HepG2 (cell line): ENCODE results near the gene SMOC1. TPM values are rescaled to one million over a fixed set of nuclear protein-coding genes. Genes with fewer than 3 reads are reported as not detected.

ENCODE experiments used
- ATAC-seq: fragments of 200-7000 bp; cut with Tn5 transposase; 3 replicates; pipeline ENCODE4 v1.9.1; 2020; ENCODE audit warnings: mild to moderate bottlenecking, moderate library complexity
- BruUV-seq: library from RNA; stranded (reverse); fragments of 400-500 nt; replicated peaks from 2 replicates; lab custom pipeline; 2021; lab: Mats Ljungman, UMichigan
- CTCF ChIA-PET: fragments of 300-600 bp; formaldehyde crosslinking; extraction: SDS; loops from one replicate; lab custom pipeline; 2021; ENCODE audit warnings: low total read pairs, inconsistent platforms, low intra/inter-chr PET ratio; lab: Yijun Ruan, JAX
- POLR2A ChIA-PET: fragments of 350-600 bp; sonication (Branson Sonifier 250); formaldehyde crosslinking; loops from one replicate; lab custom pipeline; 2020; ENCODE audit warnings: antibody characterized with exemption, inconsistent platforms; lab: Yijun Ruan, JAX
- DNase-seq: peaks from one replicate; pipeline ENCODE4 v3.0.0-alpha.2; 2015; ENCODE audit warnings: low spot score
- FAIRE-seq: peaks from 3 replicates; lab custom pipeline; 2011; peaks lifted over from hg19 to GRCh38; lab: Jason Lieb, UNC
- H2AFZ ChIP-seq: one replicate; pipeline ENCODE4 v1.6.1; 2011; ENCODE audit warnings: low read length, inconsistent platforms
- H3K27ac ChIP-seq: fragments of 300-600 bp; 3 replicates; pipeline ENCODE4 v1.8.0; 2011; ENCODE audit warnings: mixed run types, mild to moderate bottlenecking, mixed read lengths, low read length, inconsistent platforms; ENCODE audit not compliant: insufficient read depth; ENCODE audit errors: extremely low read length
- H3K27me3 ChIP-seq, 2 experiments: fragments of 200-600 bp in 1 of 2; 2 replicates in 1 of 2; 3 replicates in 1 of 2; pipeline versions ENCODE4 v1.6.0 to v1.8.0; 2011; ENCODE audit warnings: low read length in 2 of 2, mild to moderate bottlenecking in 2 of 2, moderate library complexity in 2 of 2, inconsistent platforms in 1 of 2; ENCODE audit not compliant: insufficient read depth in 2 of 2, control insufficient read depth in 1 of 2
- H3K36me3 ChIP-seq, 2 experiments: fragments of 200-600 bp in 1 of 2; replicated peaks in 1 of 2; 2 replicates in 1 of 2; 3 replicates in 1 of 2; pipeline versions ENCODE4 v1.5.1 to v1.8.0; 2011; ENCODE audit warnings: low read length in 2 of 2, inconsistent platforms in 1 of 2; ENCODE audit not compliant: insufficient read depth in 2 of 2, control insufficient read depth in 1 of 2
- H3K4me1 ChIP-seq: 2 replicates; pipeline ENCODE4 v1.5.1; 2012; ENCODE audit warnings: low read length, inconsistent platforms; ENCODE audit not compliant: insufficient read depth
- H3K4me2 ChIP-seq: 2 replicates; pipeline ENCODE4 v1.6.0; 2011; ENCODE audit warnings: low read depth, low read length, inconsistent platforms
- H3K4me3 ChIP-seq, 3 experiments: fragments of 200-600 bp in 1 of 3; sonication (generic), shearing (Covaris generic) in 1 of 3; replicated peaks in 1 of 3; 2 replicates each; pipeline ENCODE4 v1.5.1; 2011 to 2016; ENCODE audit warnings: low read length in 3 of 3, inconsistent platforms in 2 of 3, low read depth in 2 of 3, mild to moderate bottlenecking in 2 of 3, control low read depth in 1 of 3, mixed read lengths in 1 of 3; ENCODE audit not compliant: insufficient read depth in 1 of 3
- H3K79me2 ChIP-seq: one replicate; pipeline ENCODE4 v1.6.1; 2011; ENCODE audit warnings: low read length, inconsistent platforms; ENCODE audit not compliant: insufficient read depth
- H3K9ac ChIP-seq: 2 replicates; pipeline ENCODE4 v1.6.0; 2011; ENCODE audit warnings: mild to moderate bottlenecking, low read depth, low read length, inconsistent platforms; ENCODE audit not compliant: insufficient read depth
- H3K9me3 ChIP-seq: 2 replicates; pipeline ENCODE4 v1.5.1; 2012; ENCODE audit warnings: mild to moderate bottlenecking, low read length
- H4K20me1 ChIP-seq: 2 replicates; pipeline ENCODE4 v1.6.0; 2011; ENCODE audit warnings: inconsistent platforms, mild to moderate bottlenecking, low read length, moderate library complexity; ENCODE audit not compliant: insufficient read depth
- CENPT ChIP-seq: sonication (generic); formaldehyde crosslinking; IDR thresholded peaks from 2 replicates; pipeline ENCODE4 v1.8.0; 2022; ENCODE audit warnings: low read depth, mild to moderate bottlenecking, moderate library complexity, missing genetic modification reagents
- FOXA1 ChIP-seq, 2 experiments: fragments of 450-650 bp in 1 of 2; sonication (generic) in 1 of 2; formaldehyde crosslinking in 1 of 2; IDR thresholded peaks; 2 replicates each; pipeline versions ENCODE4 v1.4.0 to v1.6.1; 2016 to 2020; ENCODE audit warnings: missing genetic modification reagents in 1 of 2
- GLI4 ChIP-seq: sonication (generic); formaldehyde crosslinking; IDR thresholded peaks from 2 replicates; pipeline ENCODE4 v1.5.1; 2020; ENCODE audit warnings: missing genetic modification reagents, mild to moderate bottlenecking, moderate library complexity, borderline replicate concordance
- GPN1 ChIP-seq: sonication (generic); formaldehyde crosslinking; IDR thresholded peaks from 2 replicates; pipeline ENCODE4 v1.5.1; 2020; ENCODE audit warnings: missing genetic modification reagents, borderline replicate concordance
- KAT7 ChIP-seq: IDR thresholded peaks from 2 replicates; pipeline ENCODE4 v1.6.1; 2018; ENCODE audit warnings: borderline replicate concordance, missing compliant biosample characterization
- MED1 ChIP-seq: sonication (generic); formaldehyde crosslinking; IDR thresholded peaks from 2 replicates; pipeline ENCODE4 v1.4.0; 2020; ENCODE audit warnings: missing genetic modification reagents
- NFKB2 ChIP-seq: sonication (generic); formaldehyde crosslinking; IDR thresholded peaks from 2 replicates; pipeline ENCODE4 v1.4.0; 2020; ENCODE audit warnings: missing genetic modification reagents, borderline replicate concordance
- ZNF235 ChIP-seq: sonication (generic); formaldehyde crosslinking; IDR thresholded peaks from 2 replicates; pipeline ENCODE4 v1.8.1; 2023; ENCODE audit warnings: mild to moderate bottlenecking, missing genetic modification reagents, borderline replicate concordance
- ZNF549 ChIP-seq: sonication (generic); formaldehyde crosslinking; IDR thresholded peaks from 2 replicates; pipeline ENCODE4 v1.5.0; 2020; ENCODE audit warnings: missing genetic modification reagents
- ZNF605 ChIP-seq: sonication (generic); formaldehyde crosslinking; IDR thresholded peaks from 2 replicates; pipeline ENCODE4 v1.8.0; 2022; ENCODE audit warnings: mild to moderate bottlenecking, missing genetic modification reagents
- WGBS: methylation state at CpG from one replicate; pipeline ENCODE4 v1.1.6; 2017; ENCODE audit warnings: low lambda C conversion rate; 5-methylcytosine and 5-hydroxymethylcytosine counted together
- in situ Hi-C: cut with HindIII; loops from 2 replicates; pipeline ENCODE4 v1.10.0; 2017; ENCODE audit warnings: low pct_unique_long_range_greater_than_20kb; ENCODE audit not compliant: extremely low pct_ligation_motif_present
- intact Hi-C: fragments of 100-400 bp; cut with micrococcal nuclease; formaldehyde crosslinking; loops from one replicate; pipeline ENCODE4 v1.10.0; 2022; ENCODE audit not compliant: unreplicated experiment
- polyA plus RNA-seq, 8 experiments: library from polyadenylated mRNA; depleted of rRNA in 3 of 8; stranded (reverse) in 7 of 8; unstranded in 1 of 8; fragments of >200 nt; fragmentation: Illumina TruSeq in 4 of 8; extraction: Trizol in 4 of 8; gene quantifications; 2 replicates each; pipeline versions ENCODE4 v1.2.1 to v1.2.3, GENCODE V29; 2011 to 2016; ENCODE audit warnings: low read depth in 4 of 8, missing spikeins in 1 of 8, mixed read lengths in 1 of 8; ENCODE audit not compliant: insufficient read depth in 1 of 8
- total RNA-seq, 5 experiments: library from RNA; depleted of rRNA; stranded (reverse); fragments of >200 nt; fragmentation: Illumina TruSeq; extraction: Trizol; gene quantifications; 2 replicates each; pipeline ENCODE4 v1.2.3, GENCODE V29; 2016; ENCODE audit warnings: low read depth in 1 of 5
- TF ChIP-seq, protein P1 (sequence below): sonication (generic); formaldehyde crosslinking; IDR thresholded peaks from 2 replicates; pipeline ENCODE4 v1.5.0; 2020; ENCODE audit warnings: mild to moderate bottlenecking, missing genetic modification reagents, borderline replicate concordance
- TF ChIP-seq, protein P2 (sequence below): sonication (generic); formaldehyde crosslinking; IDR thresholded peaks from 2 replicates; pipeline ENCODE4 v1.4.0; 2020; ENCODE audit warnings: missing genetic modification reagents, borderline replicate concordance

The SMOC1 gene
- total and polyA plus RNA-seq, 2 of the 13 experiments (the other 11 are each of a cell fraction or from before 2014, with no cell fraction given): 17.8 to 35.6 TPM

DNA sequence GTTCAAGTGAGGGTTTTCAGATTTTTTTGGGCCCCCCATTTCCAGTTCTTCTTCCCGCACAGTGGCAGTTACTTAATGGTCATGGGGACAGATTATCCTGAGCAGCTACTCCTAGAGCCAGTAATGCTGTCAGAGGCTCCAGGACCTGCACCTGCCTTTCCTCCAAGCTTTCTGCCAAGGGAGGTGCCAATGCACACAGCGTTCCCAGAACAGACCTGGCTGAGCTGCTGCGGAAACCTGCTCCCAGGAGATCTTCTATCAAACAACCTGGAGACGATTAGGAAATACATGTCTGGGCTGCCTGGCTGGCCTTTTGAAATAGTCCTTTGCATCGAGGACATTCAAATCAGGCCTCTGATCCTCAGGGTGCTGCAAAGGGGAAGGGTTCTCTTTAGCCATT is 188.6 kb downstream of the SMOC1 start:
- Histone ChIP-seq H4K20me1 (no peaks in the 10 kb centered on the region), H3K79me2 (no peaks in the 10 kb centered on the region), H3K27me3 (no peaks in the 10 kb centered on the region; a peak in 1 of 5 replicates), H3K4me1 (peaks cover 11% of the 10 kb centered on the region), H3K4me2 (no peak overlapping the region), H3K27ac (no peak overlapping the region), H3K9me3 (no peaks in the 10 kb centered on the region), H2AFZ (no peak overlapping the region), H3K4me3 (no peak overlapping the region), H3K9ac (no peak overlapping the region), H3K36me3 (no peaks in the 10 kb centered on the region; a peak in 1 of 5 replicates)
- no peak for DNase-seq
- TF ChIP-seq ZNF605 (CRISPR knock-in tag): no peak
- TF ChIP-seq MED1 (CRISPR knock-in tag): no peak
- TF ChIP-seq, protein P1, sequence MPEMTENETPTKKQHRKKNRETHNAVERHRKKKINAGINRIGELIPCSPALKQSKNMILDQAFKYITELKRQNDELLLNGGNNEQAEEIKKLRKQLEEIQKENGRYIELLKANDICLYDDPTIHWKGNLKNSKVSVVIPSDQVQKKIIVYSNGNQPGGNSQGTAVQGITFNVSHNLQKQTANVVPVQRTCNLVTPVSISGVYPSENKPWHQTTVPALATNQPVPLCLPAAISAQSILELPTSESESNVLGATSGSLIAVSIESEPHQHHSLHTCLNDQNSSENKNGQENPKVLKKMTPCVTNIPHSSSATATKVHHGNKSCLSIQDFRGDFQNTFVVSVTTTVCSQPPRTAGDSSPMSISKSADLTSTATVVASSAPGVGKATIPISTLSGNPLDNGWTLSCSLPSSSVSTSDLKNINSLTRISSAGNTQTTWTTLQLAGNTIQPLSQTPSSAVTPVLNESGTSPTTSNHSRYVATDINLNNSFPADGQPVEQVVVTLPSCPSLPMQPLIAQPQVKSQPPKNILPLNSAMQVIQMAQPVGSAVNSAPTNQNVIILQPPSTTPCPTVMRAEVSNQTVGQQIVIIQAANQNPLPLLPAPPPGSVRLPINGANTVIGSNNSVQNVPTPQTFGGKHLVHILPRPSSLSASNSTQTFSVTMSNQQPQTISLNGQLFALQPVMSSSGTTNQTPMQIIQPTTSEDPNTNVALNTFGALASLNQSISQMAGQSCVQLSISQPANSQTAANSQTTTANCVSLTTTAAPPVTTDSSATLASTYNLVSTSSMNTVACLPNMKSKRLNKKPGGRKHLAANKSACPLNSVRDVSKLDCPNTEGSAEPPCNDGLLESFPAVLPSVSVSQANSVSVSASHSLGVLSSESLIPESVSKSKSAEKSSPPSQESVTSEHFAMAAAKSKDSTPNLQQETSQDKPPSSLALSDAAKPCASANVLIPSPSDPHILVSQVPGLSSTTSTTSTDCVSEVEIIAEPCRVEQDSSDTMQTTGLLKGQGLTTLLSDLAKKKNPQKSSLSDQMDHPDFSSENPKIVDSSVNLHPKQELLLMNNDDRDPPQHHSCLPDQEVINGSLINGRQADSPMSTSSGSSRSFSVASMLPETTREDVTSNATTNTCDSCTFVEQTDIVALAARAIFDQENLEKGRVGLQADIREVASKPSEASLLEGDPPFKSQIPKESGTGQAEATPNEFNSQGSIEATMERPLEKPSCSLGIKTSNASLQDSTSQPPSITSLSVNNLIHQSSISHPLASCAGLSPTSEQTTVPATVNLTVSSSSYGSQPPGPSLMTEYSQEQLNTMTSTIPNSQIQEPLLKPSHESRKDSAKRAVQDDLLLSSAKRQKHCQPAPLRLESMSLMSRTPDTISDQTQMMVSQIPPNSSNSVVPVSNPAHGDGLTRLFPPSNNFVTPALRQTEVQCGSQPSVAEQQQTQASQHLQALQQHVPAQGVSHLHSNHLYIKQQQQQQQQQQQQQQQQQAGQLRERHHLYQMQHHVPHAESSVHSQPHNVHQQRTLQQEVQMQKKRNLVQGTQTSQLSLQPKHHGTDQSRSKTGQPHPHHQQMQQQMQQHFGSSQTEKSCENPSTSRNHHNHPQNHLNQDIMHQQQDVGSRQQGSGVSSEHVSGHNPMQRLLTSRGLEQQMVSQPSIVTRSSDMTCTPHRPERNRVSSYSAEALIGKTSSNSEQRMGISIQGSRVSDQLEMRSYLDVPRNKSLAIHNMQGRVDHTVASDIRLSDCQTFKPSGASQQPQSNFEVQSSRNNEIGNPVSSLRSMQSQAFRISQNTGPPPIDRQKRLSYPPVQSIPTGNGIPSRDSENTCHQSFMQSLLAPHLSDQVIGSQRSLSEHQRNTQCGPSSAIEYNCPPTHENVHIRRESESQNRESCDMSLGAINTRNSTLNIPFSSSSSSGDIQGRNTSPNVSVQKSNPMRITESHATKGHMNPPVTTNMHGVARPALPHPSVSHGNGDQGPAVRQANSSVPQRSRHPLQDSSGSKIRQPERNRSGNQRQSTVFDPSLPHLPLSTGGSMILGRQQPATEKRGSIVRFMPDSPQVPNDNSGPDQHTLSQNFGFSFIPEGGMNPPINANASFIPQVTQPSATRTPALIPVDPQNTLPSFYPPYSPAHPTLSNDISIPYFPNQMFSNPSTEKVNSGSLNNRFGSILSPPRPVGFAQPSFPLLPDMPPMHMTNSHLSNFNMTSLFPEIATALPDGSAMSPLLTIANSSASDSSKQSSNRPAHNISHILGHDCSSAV (CRISPR knock-in tag): no peak
- TF ChIP-seq, protein P2, sequence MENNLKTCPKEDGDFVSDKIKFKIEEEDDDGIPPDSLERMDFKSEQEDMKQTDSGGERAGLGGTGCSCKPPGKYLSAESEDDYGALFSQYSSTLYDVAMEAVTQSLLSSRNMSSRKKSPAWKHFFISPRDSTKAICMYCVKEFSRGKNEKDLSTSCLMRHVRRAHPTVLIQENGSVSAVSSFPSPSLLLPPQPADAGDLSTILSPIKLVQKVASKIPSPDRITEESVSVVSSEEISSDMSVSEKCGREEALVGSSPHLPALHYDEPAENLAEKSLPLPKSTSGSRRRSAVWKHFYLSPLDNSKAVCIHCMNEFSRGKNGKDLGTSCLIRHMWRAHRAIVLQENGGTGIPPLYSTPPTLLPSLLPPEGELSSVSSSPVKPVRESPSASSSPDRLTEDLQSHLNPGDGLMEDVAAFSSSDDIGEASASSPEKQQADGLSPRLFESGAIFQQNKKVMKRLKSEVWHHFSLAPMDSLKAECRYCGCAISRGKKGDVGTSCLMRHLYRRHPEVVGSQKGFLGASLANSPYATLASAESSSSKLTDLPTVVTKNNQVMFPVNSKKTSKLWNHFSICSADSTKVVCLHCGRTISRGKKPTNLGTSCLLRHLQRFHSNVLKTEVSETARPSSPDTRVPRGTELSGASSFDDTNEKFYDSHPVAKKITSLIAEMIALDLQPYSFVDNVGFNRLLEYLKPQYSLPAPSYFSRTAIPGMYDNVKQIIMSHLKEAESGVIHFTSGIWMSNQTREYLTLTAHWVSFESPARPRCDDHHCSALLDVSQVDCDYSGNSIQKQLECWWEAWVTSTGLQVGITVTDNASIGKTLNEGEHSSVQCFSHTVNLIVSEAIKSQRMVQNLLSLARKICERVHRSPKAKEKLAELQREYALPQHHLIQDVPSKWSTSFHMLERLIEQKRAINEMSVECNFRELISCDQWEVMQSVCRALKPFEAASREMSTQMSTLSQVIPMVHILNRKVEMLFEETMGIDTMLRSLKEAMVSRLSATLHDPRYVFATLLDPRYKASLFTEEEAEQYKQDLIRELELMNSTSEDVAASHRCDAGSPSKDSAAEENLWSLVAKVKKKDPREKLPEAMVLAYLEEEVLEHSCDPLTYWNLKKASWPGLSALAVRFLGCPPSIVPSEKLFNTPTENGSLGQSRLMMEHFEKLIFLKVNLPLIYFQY (CRISPR knock-in tag): no peak
- no peak for TF ChIP-seq GLI4 (CRISPR knock-in tag)
- TF ChIP-seq GPN1: no peak
- TF ChIP-seq CENPT: no peak
- no peak for TF ChIP-seq ZNF549 (CRISPR knock-in tag)
- TF ChIP-seq NFKB2: no peak
- TF ChIP-seq FOXA1 (IDR thresholded peaks at IDR 0.05): no peak
- TF ChIP-seq FOXA1 (CRISPR knock-in tag; IDR thresholded peaks at IDR 0.05): no peak
- TF ChIP-seq KAT7 (CRISPR knock-in tag): no peak
- TF ChIP-seq ZNF235: no peak
- no peak for ATAC-seq
- ChIA-PET CTCF (no interaction called here), POLR2A (interaction anchor here (1.0 kb wide), 1 partner anchor 21 kb away, joined by 3 read pairs; no protein-coding TSS in a partner anchor)
- FAIRE-seq: no peak
- in situ Hi-C loops: no loop called here
- no TSS peak for BruUV-seq
- 47% methylated on average over 5 of the region's 5 CpGs for WGBS
- intact Hi-C loops: no loop called here
